Measurements from ENCODE around the gene SPEM2. TPM values are rescaled to one million over a fixed set of nuclear protein-coding genes. Genes with fewer than 3 reads are reported as not detected.
A peak's percentile ranks its signal among the peaks of the same experiment; 100 is the strongest.

SPEM2 gene
- total RNA-seq, 1 donor from 2014 or later: 0.15 TPM

DNA sequence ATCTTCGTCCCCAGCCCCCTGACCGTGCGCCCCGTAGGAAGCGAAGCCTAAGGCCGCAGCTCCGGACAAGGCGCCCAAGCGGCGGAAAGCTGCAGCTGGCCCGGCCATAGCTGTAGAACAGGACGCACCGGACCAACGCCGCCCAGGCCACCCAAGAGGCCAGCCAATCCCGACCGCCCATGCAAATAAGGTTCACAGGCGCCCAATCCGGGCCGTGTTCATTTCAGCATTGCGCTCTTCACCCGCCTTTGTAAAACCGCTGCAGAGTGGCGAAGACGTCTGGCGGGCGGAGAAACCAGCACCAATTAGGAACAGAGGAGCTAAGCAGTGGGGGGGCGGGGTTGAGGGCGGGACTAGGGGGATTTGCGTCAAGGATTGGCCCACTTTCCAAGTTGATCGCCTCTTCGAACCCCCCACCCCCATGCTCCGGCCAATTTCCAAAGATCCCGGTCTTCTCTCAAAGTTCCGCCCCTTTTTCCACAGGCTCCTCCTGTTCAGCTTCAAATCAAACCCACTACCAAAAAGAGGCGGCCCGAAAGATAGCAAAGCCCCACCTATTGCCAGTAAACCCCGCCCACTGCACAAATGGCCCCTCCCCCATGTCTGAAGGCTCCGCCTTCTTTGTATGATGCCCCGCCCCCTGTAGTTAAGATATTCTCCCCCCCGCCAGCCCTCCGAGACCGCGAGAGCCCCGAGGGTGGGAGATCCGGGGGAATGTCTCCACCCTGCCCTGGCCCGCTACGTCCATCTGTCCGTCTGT lies 21.3 kb upstream of the SPEM2 start, which contains the start of gene TMEM256:
TSS of gene TMEM256 (minus strand) at position 121 of the 760 bp plus-strand sequence. CDS start at position 108, 13 bp downstream.
- TF ChIP-seq, protein P1, sequence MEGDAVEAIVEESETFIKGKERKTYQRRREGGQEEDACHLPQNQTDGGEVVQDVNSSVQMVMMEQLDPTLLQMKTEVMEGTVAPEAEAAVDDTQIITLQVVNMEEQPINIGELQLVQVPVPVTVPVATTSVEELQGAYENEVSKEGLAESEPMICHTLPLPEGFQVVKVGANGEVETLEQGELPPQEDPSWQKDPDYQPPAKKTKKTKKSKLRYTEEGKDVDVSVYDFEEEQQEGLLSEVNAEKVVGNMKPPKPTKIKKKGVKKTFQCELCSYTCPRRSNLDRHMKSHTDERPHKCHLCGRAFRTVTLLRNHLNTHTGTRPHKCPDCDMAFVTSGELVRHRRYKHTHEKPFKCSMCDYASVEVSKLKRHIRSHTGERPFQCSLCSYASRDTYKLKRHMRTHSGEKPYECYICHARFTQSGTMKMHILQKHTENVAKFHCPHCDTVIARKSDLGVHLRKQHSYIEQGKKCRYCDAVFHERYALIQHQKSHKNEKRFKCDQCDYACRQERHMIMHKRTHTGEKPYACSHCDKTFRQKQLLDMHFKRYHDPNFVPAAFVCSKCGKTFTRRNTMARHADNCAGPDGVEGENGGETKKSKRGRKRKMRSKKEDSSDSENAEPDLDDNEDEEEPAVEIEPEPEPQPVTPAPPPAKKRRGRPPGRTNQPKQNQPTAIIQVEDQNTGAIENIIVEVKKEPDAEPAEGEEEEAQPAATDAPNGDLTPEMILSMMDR (IDR thresholded peaks at IDR 0.05; ENCODE audit: unreplicated experiment): no peak
- Mint-ChIP-seq H3K27ac (ENCODE audit: unreplicated experiment) (peak within 1 kb of the TSS; percentile 80), H3K4me3 (ENCODE audit: unreplicated experiment) (peak within 1 kb of the TSS; percentile 92), H3K4me1 (ENCODE audit: unreplicated experiment) (peaks cover 24% of the 10 kb centered on the region), H3K9me3 (ENCODE audit: unreplicated experiment) (no peaks in the 10 kb centered on the region), H3K27me3 (ENCODE audit: unreplicated experiment) (peaks cover 6% of the 10 kb centered on the region), H3K36me3 (ENCODE audit: low read depth, unreplicated experiment) (peaks cover 3% of the 10 kb centered on the region)
- DNase-seq (ENCODE audit: low spot score): peak; percentile 96

DNA sequence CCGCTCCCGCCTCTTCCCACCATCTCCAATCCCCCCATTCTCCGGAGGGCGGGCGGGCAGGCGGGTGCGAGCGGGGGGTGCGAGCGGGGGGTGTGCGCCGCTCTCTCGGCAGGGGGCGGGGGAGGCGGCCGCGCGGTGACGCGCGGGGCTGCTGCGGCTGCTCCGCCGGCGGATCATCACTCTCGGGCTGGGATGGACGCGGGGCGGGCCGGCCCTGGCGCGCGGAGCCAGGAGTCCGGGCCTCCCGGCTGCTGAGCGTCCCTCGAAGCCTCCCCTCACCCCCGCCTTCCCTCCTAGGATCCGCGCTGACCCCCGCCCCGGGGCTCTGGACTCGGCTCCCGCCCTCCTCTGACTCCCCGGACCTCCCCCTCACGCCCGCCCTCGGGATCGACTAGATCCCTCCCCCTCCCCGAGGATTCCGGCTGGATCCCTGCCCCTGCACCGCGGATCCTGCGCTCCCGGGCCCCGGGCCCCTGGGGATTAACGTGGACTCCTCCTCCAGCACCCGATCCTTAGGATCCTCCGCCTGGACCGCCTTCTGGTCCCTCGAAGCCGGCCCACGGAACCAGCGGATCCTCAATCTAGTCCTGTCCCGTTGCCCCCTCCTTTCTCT lies 20.6 kb upstream of the SPEM2 start:
- Mint-ChIP-seq H3K4me3 (ENCODE audit: unreplicated experiment) (peak overlapping the region; percentile 92), H3K9me3 (ENCODE audit: unreplicated experiment) (no peaks in the 10 kb centered on the region), H3K36me3 (ENCODE audit: low read depth, unreplicated experiment) (peaks cover 10% of the 10 kb centered on the region), H3K27ac (ENCODE audit: unreplicated experiment) (no peak overlapping the region), H3K27me3 (ENCODE audit: unreplicated experiment) (peaks cover 8% of the 10 kb centered on the region), H3K4me1 (ENCODE audit: unreplicated experiment) (peaks cover 25% of the 10 kb centered on the region)
- DNase-seq (ENCODE audit: low spot score): peak; percentile 49
- TF ChIP-seq, protein P1 (IDR thresholded peaks at IDR 0.05; ENCODE audit: unreplicated experiment): no peak

DNA sequence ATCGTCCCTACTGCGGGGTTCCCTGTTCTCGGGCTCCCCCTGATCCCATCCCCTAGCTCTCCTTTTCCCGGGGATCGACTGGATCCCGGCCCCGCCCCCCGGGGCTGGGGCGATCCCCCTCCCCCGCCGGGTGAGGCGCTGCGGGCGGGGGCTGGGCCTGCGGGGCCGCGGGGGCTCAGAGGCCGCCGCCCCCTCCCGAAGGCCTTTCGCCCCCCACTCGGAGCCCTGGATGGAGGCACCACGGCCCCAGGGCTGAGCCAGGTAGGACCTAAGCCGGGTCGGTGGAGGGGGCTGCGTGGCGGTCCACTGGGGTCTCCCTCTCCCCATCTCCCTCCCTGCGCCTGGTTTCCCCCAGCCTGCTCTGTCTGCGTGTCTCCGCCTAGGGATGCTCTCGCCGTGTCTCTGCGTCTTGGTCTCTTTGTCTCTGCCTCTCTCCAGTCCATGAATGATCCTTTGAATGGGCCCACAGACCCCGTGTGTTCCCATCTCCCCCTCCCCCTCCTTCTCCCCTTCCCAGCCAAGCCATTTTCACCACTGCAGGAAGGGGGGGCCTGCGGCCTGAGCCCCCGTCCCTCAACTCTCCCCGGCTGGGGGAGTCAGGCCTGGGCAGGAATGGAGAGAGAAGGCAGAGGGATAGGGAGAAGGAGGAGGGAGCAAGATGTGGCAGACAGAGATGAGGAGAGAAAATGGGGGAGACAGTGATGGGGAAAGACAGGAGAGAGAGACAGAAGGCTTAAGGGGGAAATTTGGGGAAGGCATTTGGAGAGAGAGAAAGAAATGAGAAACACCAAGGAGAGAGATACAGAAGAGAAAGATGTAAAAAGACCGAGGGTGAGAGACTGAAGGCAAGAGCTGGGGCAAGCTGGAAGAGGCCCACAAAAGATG lies 19.8 kb upstream of the SPEM2 start:
- H3K36me3 Mint-ChIP-seq (ENCODE audit: low read depth, unreplicated experiment): peaks cover 17% of the 10 kb centered on the region
- TF ChIP-seq, protein P1 (IDR thresholded peaks at IDR 0.05; ENCODE audit: unreplicated experiment): no peak
- no peak for DNase-seq (ENCODE audit: low spot score)

DNA sequence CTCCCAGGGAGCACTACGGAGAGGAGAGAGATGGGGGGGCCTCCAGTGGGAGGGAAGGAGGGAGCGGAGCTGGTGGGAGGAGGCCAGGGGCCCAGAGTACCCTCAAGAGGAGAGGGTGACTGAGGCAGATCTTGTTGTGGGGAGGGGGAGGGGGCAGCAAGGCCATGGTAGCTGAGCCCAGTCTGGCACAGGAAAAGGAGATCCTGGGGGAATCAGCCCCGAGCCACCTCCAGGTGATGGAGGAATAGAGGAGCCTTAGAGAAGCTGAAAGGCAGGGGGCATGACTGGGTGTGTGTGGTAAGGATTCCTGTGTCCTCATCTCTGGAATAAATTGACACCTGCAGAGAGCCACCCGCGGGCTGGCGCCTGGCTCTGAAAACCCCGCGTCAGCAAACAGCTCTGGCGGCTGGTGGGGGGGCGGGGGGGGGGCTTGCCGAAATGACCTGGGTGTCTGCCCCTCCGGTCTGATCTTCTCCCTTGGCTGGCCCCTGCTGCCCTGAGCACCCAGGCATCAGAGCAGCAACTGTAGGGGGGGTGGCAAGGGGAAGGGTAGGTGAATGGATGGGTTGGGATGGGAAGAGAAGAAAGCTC lies 19.1 kb upstream of the SPEM2 start:
- H3K27ac Mint-ChIP-seq (ENCODE audit: unreplicated experiment): peak overlapping the region; percentile 21
- H3K27me3 Mint-ChIP-seq (ENCODE audit: unreplicated experiment): peaks cover 13% of the 10 kb centered on the region
- no peak for DNase-seq (ENCODE audit: low spot score)
- peaks cover 17% of the 10 kb centered on the region for H3K36me3 Mint-ChIP-seq (ENCODE audit: low read depth, unreplicated experiment)
- H3K4me3 Mint-ChIP-seq (ENCODE audit: unreplicated experiment): peak overlapping the region; percentile 94
- peaks cover 28% of the 10 kb centered on the region for H3K4me1 Mint-ChIP-seq (ENCODE audit: unreplicated experiment)
- H3K9me3 Mint-ChIP-seq (ENCODE audit: unreplicated experiment): no peaks in the 10 kb centered on the region
- TF ChIP-seq, protein P1 (IDR thresholded peaks at IDR 0.05; ENCODE audit: unreplicated experiment): no peak

More for the DNA sequence above, 19.8 kb upstream of the SPEM2 start:
- no peaks in the 10 kb centered on the region for H3K9me3 Mint-ChIP-seq (ENCODE audit: unreplicated experiment)
- peak overlapping the region; percentile 83 for H3K27ac Mint-ChIP-seq (ENCODE audit: unreplicated experiment)
- peaks cover 11% of the 10 kb centered on the region for H3K27me3 Mint-ChIP-seq (ENCODE audit: unreplicated experiment)
- H3K4me1 Mint-ChIP-seq (ENCODE audit: unreplicated experiment): peaks cover 28% of the 10 kb centered on the region
- H3K4me3 Mint-ChIP-seq (ENCODE audit: unreplicated experiment): peak overlapping the region; percentile 94

Measured in endothelial cell (in vitro differentiated cells).